Osteocyte (in vitro differentiated cells): ENCODE data around the gene BMAL1. TPM values are rescaled to one million over a fixed set of nuclear protein-coding genes. Genes with fewer than 3 reads are reported as not detected.

Experiments
- DNase-seq: peaks from one replicate; pipeline ENCODE4 v3.0.0; 2021; ENCODE audit warnings: mixed read lengths; ENCODE audit not compliant: unreplicated experiment; ENCODE audit errors: extremely low spot score
- H3K27ac Mint-ChIP-seq: one replicate; pipeline ENCODE4 v1.8.0; 2021; ENCODE audit warnings: mild to moderate bottlenecking, mixed read lengths; ENCODE audit not compliant: unreplicated experiment
- H3K27me3 Mint-ChIP-seq: one replicate; pipeline ENCODE4 v1.8.0; 2021; ENCODE audit warnings: mixed read lengths; ENCODE audit not compliant: unreplicated experiment
- H3K36me3 Mint-ChIP-seq: one replicate; pipeline ENCODE4 v1.8.0; 2021; ENCODE audit warnings: mixed read lengths; ENCODE audit not compliant: unreplicated experiment
- H3K4me1 Mint-ChIP-seq: one replicate; pipeline ENCODE4 v1.8.0; 2021; ENCODE audit warnings: mixed read lengths; ENCODE audit not compliant: unreplicated experiment
- H3K4me3 Mint-ChIP-seq: one replicate; pipeline ENCODE4 v1.8.0; 2021; ENCODE audit warnings: mild to moderate bottlenecking, moderate library complexity, mixed read lengths; ENCODE audit not compliant: unreplicated experiment
- H3K9me3 Mint-ChIP-seq: one replicate; pipeline ENCODE4 v1.8.0; 2021; ENCODE audit warnings: mixed read lengths; ENCODE audit not compliant: unreplicated experiment
- total RNA-seq: library from RNA; stranded (reverse); gene quantifications from 2 replicates; pipeline ENCODE4 v1.2.1, GENCODE V29; 2021
- TF ChIP-seq, protein P1 (sequence below): fragments of 200-600 bp; sonication (generic); IDR thresholded peaks from 2 replicates; pipeline ENCODE4 v1.5.0; 2021; ENCODE audit warnings: antibody characterized with exemption, mild to moderate bottlenecking, moderate library complexity

BMAL1 gene
- total RNA-seq, 1 donor from 2014 or later: 25.3 TPM

DNA sequence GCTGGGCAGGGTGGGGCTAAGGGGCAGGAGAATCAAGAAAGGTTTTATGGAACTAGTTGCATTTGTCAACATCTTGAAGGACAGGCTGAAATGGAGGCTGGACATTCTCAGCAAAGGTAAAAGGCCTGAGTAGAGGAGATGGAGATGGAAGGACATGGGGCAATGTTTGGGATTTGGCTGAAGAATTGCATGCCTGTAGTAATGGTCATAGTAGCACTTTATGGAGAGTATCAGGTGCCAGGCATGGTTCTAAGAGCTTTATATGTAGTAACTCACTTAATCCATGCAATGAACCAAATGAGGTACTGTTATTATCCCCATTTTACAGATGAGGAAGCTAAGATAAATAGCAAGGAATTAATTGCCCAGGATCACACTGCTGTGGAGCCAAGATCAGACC lies 23.9 kb downstream of the BMAL1 start:
- H3K9me3 Mint-ChIP-seq: no peaks in the 10 kb centered on the region
- TF ChIP-seq, protein P1, sequence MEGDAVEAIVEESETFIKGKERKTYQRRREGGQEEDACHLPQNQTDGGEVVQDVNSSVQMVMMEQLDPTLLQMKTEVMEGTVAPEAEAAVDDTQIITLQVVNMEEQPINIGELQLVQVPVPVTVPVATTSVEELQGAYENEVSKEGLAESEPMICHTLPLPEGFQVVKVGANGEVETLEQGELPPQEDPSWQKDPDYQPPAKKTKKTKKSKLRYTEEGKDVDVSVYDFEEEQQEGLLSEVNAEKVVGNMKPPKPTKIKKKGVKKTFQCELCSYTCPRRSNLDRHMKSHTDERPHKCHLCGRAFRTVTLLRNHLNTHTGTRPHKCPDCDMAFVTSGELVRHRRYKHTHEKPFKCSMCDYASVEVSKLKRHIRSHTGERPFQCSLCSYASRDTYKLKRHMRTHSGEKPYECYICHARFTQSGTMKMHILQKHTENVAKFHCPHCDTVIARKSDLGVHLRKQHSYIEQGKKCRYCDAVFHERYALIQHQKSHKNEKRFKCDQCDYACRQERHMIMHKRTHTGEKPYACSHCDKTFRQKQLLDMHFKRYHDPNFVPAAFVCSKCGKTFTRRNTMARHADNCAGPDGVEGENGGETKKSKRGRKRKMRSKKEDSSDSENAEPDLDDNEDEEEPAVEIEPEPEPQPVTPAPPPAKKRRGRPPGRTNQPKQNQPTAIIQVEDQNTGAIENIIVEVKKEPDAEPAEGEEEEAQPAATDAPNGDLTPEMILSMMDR: no peak
- peaks cover 3% of the 10 kb centered on the region for H3K36me3 Mint-ChIP-seq
- peaks cover 5% of the 10 kb centered on the region for H3K4me1 Mint-ChIP-seq
- no peak for DNase-seq
- H3K27ac Mint-ChIP-seq: no peak overlapping the region
- H3K4me3 Mint-ChIP-seq: no peak overlapping the region
- no peaks in the 10 kb centered on the region for H3K27me3 Mint-ChIP-seq

GRCh38 chr11:13302420-13302958 lies 24.9 kb downstream of the BMAL1 start:
- Mint-ChIP-seq H3K9me3 (no peaks in the 10 kb centered on the region), H3K4me1 (peaks cover 5% of the 10 kb centered on the region), H3K4me3 (no peak overlapping the region), H3K27me3 (no peaks in the 10 kb centered on the region), H3K36me3 (peaks cover 3% of the 10 kb centered on the region), H3K27ac (no peak overlapping the region)
- no peak for DNase-seq
- TF ChIP-seq, protein P1: no peak

DNA sequence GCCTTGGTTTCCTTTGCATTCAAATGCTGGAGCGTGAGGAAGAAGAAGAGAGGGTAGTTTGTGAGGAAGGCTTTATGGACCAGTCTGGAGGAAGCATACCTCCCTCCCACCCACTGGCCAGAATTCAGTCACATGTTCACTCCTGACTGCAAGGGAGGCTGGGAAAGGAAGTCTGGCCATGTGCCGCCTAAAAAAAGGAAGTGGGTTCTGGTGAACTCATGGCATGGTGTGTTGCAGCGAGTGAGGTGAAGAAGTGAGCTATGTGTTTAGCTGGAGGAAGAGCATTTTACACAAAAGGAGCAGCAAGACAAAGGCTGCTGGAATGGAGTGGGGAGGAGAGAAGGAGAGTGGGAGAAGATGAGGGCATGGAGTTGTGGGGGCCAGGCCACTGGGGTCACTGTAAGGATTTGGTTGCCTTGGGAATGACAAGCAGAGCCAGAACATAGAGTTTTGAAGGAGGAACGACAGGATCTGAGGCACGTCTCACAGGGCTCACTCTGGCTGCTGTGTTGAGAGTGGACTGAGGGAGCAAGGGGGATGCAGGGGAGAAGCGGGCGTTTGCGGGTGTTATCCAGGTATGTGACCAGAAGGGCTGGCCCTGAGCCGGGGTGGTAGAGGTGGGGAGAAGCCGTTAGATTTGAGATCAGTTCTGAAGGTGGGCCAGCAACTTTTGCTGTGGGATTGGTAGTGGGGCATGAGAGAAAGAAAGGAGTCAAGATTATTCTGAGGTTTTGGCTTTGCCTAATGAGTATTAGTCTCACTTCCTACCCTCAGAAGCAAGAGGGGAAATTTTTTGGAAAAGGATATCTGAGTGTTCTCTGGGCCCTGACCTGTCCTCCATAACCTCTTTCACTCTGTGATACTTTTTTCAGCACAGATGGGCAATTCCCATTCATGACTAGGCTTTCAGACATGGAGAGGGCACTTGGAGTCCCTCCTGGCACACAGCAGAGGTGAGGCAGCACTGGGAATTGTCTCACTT lies 26.4 kb downstream of the BMAL1 start:
- no peaks in the 10 kb centered on the region for H3K4me1 Mint-ChIP-seq

GRCh38 chr11:13304655-13305335 lies 27.2 kb downstream of the BMAL1 start:
- DNase-seq: no peak
- Mint-ChIP-seq H3K36me3 (no peaks in the 10 kb centered on the region), H3K9me3 (no peaks in the 10 kb centered on the region), H3K4me1 (no peaks in the 10 kb centered on the region), H3K27me3 (no peaks in the 10 kb centered on the region), H3K4me3 (no peak overlapping the region), H3K27ac (no peak overlapping the region)
- TF ChIP-seq, protein P1: no peak

More for the DNA sequence above, 26.4 kb downstream of the BMAL1 start:
- no peaks in the 10 kb centered on the region for H3K27me3 Mint-ChIP-seq
- H3K9me3 Mint-ChIP-seq: no peaks in the 10 kb centered on the region
- no peak overlapping the region for H3K4me3 Mint-ChIP-seq
- TF ChIP-seq, protein P1: no peak
- H3K27ac Mint-ChIP-seq: no peak overlapping the region
- no peak for DNase-seq
- peaks cover 3% of the 10 kb centered on the region for H3K36me3 Mint-ChIP-seq

GRCh38 chr11:13308704-13309103 lies 31.1 kb downstream of the BMAL1 start:
- TF ChIP-seq, protein P1: no peak
- H3K4me3 Mint-ChIP-seq: no peak overlapping the region
- no peak for DNase-seq
- no peak overlapping the region for H3K27ac Mint-ChIP-seq
- peaks cover 21% of the 10 kb centered on the region for H3K36me3 Mint-ChIP-seq
- H3K4me1 Mint-ChIP-seq: peaks cover 4% of the 10 kb centered on the region
- H3K27me3 Mint-ChIP-seq: no peaks in the 10 kb centered on the region
- H3K9me3 Mint-ChIP-seq: peaks cover 4% of the 10 kb centered on the region
